Measurements from ENCODE around the gene TMEM14A.
"Not testable (repeated sequence)": the region's sequence is repeated elsewhere in the genome, so short reads cannot be mapped to it uniquely, and the experiment has no call there.

DNA sequence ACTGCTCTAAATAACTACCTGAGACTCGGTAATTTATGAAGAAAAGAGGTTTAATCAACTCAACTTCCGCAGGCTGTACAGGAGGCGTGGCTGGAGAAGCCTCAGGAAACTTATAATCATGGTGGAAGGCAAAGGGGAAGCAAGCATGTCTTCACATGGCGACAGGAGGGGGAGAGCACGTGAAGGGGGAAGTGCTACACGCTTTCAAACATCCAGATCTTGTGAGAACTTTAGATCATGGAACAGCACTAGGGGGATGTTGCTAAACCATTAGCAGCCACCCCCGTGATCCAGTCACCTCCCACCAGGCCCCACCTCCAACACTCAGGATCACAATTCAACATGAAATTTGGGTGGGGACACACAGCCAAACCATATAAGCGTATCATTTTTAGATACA lies 5.7 kb downstream of the TMEM14A start:
- not testable (repeated sequence) for TF ChIP-seq FOXA1, SUZ12 (IDR thresholded peaks at IDR 0.05)
